HG03025 (cell line): Measurements from ENCODE around the gene SLC2A5.

Experiments
- ATAC-seq: cut with Tn5 transposase; IDR thresholded peaks from one replicate; pipeline ENCODE4 v1.9.1; 2021; ENCODE audit warnings: mild to moderate bottlenecking, moderate library complexity; ENCODE audit not compliant: unreplicated experiment, low FRiP score

SLC2A5 gene

GRCh38 chr1:9066945-9067807 lies 2.3 kb downstream of the SLC2A5 start:
- ATAC-seq, result no peak

DNA sequence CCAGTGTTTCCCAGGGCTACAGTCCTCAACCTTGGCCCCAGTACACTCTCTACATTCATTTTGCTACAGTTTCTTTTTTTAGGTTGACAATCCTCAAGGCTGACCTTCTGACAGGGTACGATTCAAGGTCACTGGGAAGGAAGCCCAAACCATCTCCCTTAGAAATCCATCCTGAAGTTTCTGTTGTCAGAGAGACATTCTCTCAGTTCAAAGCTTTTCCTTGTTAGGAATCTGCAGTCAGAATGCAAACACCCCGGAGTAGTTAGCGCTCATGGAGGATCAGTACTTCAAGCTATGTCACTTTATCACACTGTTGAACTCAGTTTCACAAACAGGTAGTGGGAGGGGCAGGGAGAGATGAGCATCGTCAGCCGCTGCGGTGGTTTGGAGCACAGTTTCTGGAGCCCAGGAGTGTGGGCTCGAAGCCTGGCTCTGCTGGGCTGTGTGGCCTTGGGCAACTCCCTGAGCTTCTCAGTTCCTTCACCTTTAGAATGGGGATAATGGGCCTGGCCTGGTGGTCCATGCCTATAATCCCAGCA lies 4.2 kb downstream of the SLC2A5 start:
- no peak for ATAC-seq

- ATAC-seq, result no peak
Measured at GRCh38 chr1:9062846-9063245, 6.6 kb downstream of the SLC2A5 start.

DNA sequence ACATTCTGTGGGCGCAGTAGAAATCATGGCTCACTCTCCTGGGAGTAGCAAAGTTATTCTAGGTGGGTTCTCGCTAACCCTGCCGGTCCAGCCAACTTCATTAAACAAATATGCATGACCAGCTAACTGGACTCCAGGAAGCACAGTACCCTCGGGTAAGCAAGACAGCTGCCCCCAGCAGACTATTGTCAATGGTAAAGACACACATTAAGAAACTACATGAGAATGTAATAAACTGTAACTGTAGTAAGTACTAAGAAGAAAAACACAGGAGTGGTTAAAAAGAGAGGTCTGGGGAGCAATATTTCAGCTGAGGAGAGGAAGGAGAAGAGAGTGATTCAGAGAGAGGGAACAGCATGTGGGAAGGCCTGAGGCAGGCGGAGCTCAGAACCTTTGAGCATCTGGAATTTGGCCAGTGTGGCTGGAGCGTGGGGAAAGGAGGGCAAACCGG lies 7.4 kb downstream of the SLC2A5 start:
- no peak for ATAC-seq

- ATAC-seq, result no peak
Measured at GRCh38 chr1:9061252-9061960, 8.0 kb downstream of the SLC2A5 start.

- no peak for ATAC-seq
Measured at GRCh38 chr1:9059891-9060744, 9.3 kb downstream of the SLC2A5 start.

DNA sequence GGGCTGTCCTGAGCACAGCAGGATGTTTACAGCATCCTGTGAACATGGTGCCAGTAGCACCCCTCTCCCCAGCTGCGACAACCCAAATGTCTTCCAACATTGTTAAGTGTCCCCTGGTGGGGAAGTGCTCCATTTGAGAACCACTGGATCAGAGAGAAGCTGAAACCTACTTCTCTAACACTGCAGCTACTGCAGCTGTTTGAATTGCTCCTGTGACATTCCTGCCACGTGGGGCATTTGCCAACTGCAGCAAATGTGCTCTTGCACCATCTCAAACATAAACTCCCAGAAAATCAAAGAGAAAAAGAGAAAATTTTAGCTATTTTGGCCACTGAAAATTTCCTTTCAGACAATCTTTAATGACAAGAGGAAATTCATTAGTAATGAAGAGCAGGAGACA lies 11.0 kb downstream of the SLC2A5 start:
- no peak for ATAC-seq

DNA sequence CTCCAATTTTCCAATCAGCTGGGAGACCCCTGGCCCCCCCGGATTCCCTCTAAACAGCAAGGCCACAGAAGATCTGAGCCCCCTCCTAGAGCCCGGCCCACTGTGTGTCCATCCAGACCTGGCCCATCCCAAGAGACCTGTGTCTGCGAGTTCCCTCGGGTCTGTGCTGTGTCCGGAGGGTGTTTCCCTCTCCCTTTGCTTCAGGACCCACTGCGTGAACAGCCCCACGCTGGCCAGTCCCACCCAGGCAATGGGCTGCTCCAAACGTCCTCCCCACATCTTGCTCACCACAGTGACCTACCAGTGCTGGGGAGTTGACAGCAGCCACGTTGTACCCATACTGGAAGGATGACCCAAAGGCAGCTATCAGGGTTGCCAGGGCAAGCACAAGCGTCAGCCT lies 11.6 kb downstream of the SLC2A5 start:
- no peak for ATAC-seq

DNA sequence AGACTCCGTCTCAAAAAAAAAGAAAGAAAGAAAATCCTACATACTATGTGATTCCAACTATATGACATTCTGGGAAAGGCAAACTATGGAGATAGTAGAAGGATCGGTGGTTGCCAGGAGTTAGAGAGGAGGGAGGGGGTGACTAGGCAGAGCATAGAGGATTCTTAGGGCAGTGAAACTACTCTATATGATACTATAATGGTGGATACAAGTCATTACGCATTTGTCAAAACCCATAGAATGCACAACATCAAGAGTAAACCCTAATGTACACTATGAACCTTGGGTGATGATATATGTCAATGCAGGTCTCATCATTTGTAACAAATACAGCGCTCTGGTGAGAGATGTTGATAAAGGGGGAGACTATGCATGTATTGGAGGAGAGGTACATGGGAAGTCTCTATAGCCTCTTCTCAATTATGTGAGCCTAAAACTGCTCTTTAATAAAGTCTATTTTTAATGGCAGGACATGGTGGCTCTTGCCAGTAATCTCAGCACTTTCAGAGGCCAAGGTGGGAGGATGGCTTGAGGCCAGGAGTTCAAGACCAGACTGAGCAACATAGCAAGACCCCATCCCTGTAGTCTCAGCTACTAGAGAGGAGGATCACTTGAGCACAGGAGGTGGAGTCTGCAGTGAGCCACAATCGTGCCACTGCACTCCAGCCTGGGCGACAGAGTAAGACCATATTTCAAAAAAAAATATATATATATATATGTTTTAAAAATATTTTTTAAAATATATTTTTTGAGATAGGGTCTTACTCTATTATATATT lies 17.0 kb downstream of the SLC2A5 start:
- ATAC-seq, result no peak

DNA sequence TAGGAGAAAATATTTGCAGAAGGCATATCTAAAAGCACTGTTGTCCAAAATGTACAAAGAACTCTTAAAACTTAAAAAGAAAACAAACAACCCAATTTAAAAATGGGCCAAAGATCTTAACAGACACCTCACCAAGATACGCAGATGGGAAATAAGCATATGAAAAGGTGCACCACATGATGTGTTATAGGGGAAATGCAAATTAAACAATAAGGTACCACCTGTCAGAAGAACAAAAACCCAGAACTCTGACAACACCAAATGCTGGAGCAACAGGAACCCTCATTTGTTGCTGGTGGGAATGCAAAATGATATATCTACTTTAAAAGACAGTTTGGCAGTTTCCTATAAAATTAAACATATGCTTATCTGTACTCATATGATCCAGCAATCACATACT lies 18.1 kb downstream of the SLC2A5 start:
- ATAC-seq, result no peak

DNA sequence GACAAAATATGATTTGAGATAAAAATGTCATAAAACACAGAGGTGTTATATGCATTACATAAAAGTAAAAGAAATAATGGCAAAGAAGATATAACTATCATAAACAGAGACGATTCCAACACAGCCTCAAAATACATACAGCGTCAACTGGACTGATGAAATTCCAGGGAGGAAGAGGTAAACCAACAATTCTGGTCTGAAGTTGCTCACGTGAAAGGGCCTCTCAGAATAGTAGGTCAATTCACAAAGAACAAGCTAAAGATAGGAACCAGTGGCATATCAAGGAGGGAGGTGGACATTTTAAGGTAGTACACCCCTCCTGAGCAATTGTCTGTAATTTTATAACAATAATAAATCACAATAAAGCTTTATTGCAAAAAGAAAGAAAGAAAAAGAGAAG lies 18.6 kb downstream of the SLC2A5 start:
- no peak for ATAC-seq

DNA sequence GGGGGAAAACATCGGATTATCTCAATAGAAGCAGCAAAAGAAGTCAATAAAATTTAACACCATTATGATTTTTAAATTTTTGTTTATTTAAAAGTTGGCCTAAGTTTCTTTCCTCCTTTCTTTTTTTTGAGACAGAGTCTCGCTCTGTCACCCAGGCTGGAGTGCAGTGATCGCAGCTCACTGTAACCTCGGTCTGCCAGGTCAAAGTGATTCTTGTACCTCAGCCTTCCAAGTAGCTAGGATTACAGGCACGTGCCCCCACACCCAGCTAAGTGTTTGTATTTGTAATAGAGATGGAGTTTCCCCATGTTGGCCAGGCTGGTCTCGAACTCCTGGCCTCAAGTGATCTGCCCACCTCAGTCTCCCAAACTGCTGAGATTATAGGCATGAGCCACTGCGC lies 20.9 kb downstream of the SLC2A5 start:
- ATAC-seq, result no peak

- no peak for ATAC-seq
Measured at GRCh38 chr1:9047019-9047418, 22.4 kb downstream of the SLC2A5 start.

DNA sequence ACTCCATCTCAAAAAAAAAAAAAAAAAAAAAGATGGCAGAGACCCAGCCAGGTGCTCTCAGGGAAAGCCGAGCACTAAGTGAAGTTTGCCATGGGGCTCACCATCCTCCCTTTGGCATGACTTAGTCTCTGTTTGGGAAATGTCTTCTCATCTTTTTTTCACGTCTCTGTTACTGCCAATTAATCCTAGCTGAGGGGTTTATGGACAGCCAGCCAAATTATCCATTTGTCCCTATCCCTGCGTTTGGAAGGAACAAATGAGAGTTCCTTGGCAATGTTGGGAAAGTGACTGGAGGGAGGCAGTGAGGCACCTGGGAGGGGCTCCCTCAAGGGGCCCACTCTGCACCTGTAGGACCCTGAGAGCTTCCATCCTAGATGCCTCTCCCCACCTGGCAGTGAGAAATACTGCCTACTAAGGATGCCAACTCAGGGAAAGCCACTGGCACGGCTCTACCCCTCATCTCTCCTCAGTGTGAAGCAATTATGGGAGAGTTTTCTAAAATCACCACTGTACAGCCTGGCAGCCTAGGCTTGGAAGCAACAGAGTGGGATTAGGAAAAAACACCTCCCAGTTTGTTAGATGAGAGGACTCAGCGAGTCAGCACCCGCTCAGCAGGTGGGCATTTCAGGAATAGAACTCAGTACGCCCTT lies 23.4 kb downstream of the SLC2A5 start:
- no peak for ATAC-seq

DNA sequence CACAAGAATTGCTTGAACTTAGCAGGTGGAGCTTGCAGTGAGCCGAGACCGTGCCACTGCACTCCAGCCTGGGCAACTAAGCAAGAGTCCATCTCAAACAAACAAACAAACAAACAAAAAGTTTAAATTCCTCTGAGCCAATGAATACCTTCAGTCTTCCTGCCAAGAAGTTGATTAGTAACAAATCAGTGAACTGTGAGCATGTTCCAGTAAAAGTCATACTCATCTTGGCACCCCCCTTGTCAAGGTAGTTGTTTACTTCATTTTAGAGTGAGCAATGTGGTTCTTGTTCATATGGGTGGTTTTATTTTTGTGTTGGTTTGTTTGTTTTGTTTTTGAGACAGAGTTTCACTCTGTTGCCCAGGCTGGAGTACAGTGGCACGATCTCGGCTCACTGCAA lies 25.2 kb downstream of the SLC2A5 start:
- ATAC-seq, result no peak

GRCh38 chr1:9042272-9042671 lies 27.2 kb downstream of the SLC2A5 start:
- no peak for ATAC-seq

DNA sequence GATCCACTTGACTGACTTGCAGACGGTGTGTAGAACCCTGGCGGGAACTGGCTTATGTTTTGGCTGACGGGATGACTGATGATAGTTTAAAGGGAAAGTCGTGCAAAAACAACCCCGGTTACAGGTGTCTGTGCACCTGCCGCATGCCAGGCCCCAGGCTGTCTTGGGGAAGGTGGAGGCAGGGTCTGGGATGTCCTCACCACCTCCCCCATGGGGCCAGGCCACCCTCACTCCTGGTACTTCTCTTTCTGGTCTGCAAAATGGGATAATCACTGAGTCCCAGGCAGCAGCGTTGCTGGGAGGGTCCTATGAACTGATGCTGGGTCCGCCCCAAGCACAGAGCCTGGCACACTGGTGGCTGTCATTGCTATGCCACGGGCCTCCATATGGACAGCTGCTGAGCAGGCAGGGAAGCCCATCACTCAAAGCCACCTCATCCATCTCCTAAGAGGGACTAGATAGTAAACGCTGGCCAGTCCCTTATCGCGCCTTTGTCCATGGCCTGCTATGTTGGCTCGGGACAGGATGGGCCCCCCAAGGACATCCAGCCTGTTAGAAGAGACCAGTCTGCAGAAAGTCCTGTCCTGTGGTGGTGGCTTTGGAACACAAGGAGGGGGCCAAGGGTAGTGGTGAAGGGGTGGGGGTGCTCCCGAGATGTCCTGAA lies 28.2 kb downstream of the SLC2A5 start:
- no peak for ATAC-seq

GRCh38 chr1:9040659-9041030 lies 28.8 kb downstream of the SLC2A5 start:
- ATAC-seq, result no peak
